Caco-2 (cell line): ENCODE results near the gene TDRD9. TPM values are rescaled to one million over a fixed set of nuclear protein-coding genes. Genes with fewer than 3 reads are reported as not detected.

Source experiments
- BruUV-seq: library from RNA; stranded (reverse); fragments of 400-500 nt; replicated peaks from 2 replicates; lab custom pipeline; 2021; lab: Mats Ljungman, UMichigan
- CTCF ChIA-PET: fragments of 300-600 bp; sonication (Branson Sonifier 250); formaldehyde crosslinking; loops from one replicate; lab custom pipeline; 2022; ENCODE audit warnings: antibody characterized with exemption; lab: Charles Lee
- POLR2A ChIA-PET: fragments of 300-600 bp; sonication (Branson Sonifier 250); formaldehyde crosslinking; loops from one replicate; lab custom pipeline; 2022; ENCODE audit warnings: antibody characterized with exemption; lab: Charles Lee
- DNase-seq, 2 experiments: peaks; one replicate each; pipeline versions ENCODE4 v3.0.0 to v3.0.0-alpha.2; 2020 to 2022
- H3K27me3 ChIP-seq: replicated peaks from 2 replicates; pipeline ENCODE4 v1.6.0; 2011; ENCODE audit warnings: low read length; ENCODE audit not compliant: control insufficient read depth, insufficient read depth
- H3K36me3 ChIP-seq: 2 replicates; pipeline ENCODE4 v1.5.1; 2011; ENCODE audit warnings: low read length; ENCODE audit not compliant: control insufficient read depth, insufficient read depth
- H3K4me1 ChIP-seq: fragments of 250-450 bp; sonication (Bioruptor Pico); 2 replicates; pipeline ENCODE4 v1.5.1; 2020; ENCODE audit warnings: mild to moderate bottlenecking
- H3K4me3 ChIP-seq: 2 replicates; pipeline ENCODE4 v1.5.1; 2011; ENCODE audit warnings: low read depth, mild to moderate bottlenecking, control low read depth, low read length
- H3K9me3 ChIP-seq: fragments of 250-450 bp; sonication (Bioruptor Pico); 2 replicates; pipeline ENCODE4 v1.5.1; 2020; ENCODE audit warnings: mild to moderate bottlenecking, moderate library complexity
- H3K27ac Mint-ChIP-seq: one replicate; pipeline ENCODE4 v1.8.0; 2022; ENCODE audit warnings: mixed read lengths; ENCODE audit not compliant: unreplicated experiment
- H3K27me3 Mint-ChIP-seq: one replicate; pipeline ENCODE4 v1.8.0; 2022; ENCODE audit warnings: mixed read lengths; ENCODE audit not compliant: insufficient read depth, unreplicated experiment
- H3K36me3 Mint-ChIP-seq: one replicate; pipeline ENCODE4 v1.8.0; 2022; ENCODE audit warnings: mild to moderate bottlenecking, mixed read lengths; ENCODE audit not compliant: insufficient read depth, unreplicated experiment
- H3K4me1 Mint-ChIP-seq: one replicate; pipeline ENCODE4 v1.8.0; 2022; ENCODE audit warnings: low read depth, mixed read lengths; ENCODE audit not compliant: unreplicated experiment
- H3K4me3 Mint-ChIP-seq: one replicate; pipeline ENCODE4 v1.8.0; 2022; ENCODE audit warnings: mild to moderate bottlenecking, moderate library complexity, mixed read lengths; ENCODE audit not compliant: unreplicated experiment
- H3K9me3 Mint-ChIP-seq: one replicate; pipeline ENCODE4 v1.8.0; 2022; ENCODE audit warnings: mixed read lengths; ENCODE audit not compliant: unreplicated experiment
- CTCF ChIP-seq, 2 experiments: fragments of 200-600 bp in 1 of 2; IDR thresholded peaks; 1 replicate in 1 of 2; 2 replicates in 1 of 2; pipeline versions ENCODE4 v1.5.1 to v1.8.0; 2011 to 2022; ENCODE audit warnings: antibody characterized with exemption in 1 of 2, control low read depth in 1 of 2, inconsistent platforms in 1 of 2, low read depth in 1 of 2, low read length in 1 of 2, mild to moderate bottlenecking in 1 of 2, moderate library complexity in 1 of 2; ENCODE audit not compliant: insufficient read depth in 1 of 2, severe bottlenecking in 1 of 2, unreplicated experiment in 1 of 2
- intact Hi-C: fragments of 100-400 bp; cut with micrococcal nuclease; formaldehyde crosslinking; loops from one replicate; pipeline ENCODE4 v1.10.0; 2022; ENCODE audit not compliant: unreplicated experiment
- total RNA-seq: library from RNA; stranded (reverse); gene quantifications from 2 replicates; pipeline ENCODE4 v1.2.3, GENCODE V29; 2022

The TDRD9 gene
- total RNA-seq, 1 experiment from 2014 or later, result not detected

GRCh38 chr14:104101651-104102281 is 173.5 kb downstream of the TDRD9 start:
- no peaks in the 10 kb centered on the region for H3K9me3 ChIP-seq
- Mint-ChIP-seq H3K27ac (no peak overlapping the region), H3K4me3 (no peak overlapping the region), H3K36me3 (peaks cover 2% of the 10 kb centered on the region), H3K4me1 (no peaks in the 10 kb centered on the region), H3K9me3 (no peaks in the 10 kb centered on the region), H3K27me3 (no peaks in the 10 kb centered on the region)
- DNase-seq, result no peak
- H3K27me3 ChIP-seq, result no peaks in the 10 kb centered on the region
- intact Hi-C loops, result no loop called here
- TF ChIP-seq CTCF (IDR thresholded peaks at IDR 0.05; ENCODE audit: insufficient read depth in 1 of 2, low read depth in 1 of 2, low read length in 1 of 2, severe bottlenecking in 1 of 2, unreplicated experiment in 1 of 2), result no peak
- no TSS peak for BruUV-seq
- no peaks in the 10 kb centered on the region for H3K4me1 ChIP-seq
- CTCF ChIA-PET, result no interaction called here
- H3K4me3 ChIP-seq, result no peak overlapping the region
- POLR2A ChIA-PET, result no interaction called here
- no peaks in the 10 kb centered on the region for H3K36me3 ChIP-seq

Other genes with a start within 250 kb of the TDRD9 start
- 39.5 and 44.0 TPM in 2 replicates for gene XRCC3, start 213.0 kb upstream of the TDRD9 start, total RNA-seq
- gene ZFYVE21, start 212.6 kb upstream of the TDRD9 start, total RNA-seq, result 61.6 and 66.2 TPM in 2 replicates
- 15.8 and 16.7 TPM in 2 replicates for gene PPP1R13B, start 80.9 kb upstream of the TDRD9 start, total RNA-seq
- gene RD3L, start 14.1 kb downstream of the TDRD9 start, total RNA-seq, result not detected in 2 replicates
- gene ASPG, start 157.2 kb downstream of the TDRD9 start, total RNA-seq, result not detected in 2 replicates
- gene KIF26A, start 210.1 kb downstream of the TDRD9 start, total RNA-seq, result 4.2 and 5.5 TPM in 2 replicates